ENCODE results near the gene NUDC.
"Not testable (repeated sequence)": the region's sequence is repeated elsewhere in the genome, so short reads cannot be mapped to it uniquely, and the experiment has no call there.

Gene NUDC

GRCh38 chr1:26921540-26922430 lies at the start of gene NUDC:
Gene NUDC, plus strand, starts transcription at chr1:26921743. Its CDS starts 106 bp downstream, at chr1:26921849.
- peak; percentile 99 for DNase-seq (ENCODE audit: low spot score)

DNA sequence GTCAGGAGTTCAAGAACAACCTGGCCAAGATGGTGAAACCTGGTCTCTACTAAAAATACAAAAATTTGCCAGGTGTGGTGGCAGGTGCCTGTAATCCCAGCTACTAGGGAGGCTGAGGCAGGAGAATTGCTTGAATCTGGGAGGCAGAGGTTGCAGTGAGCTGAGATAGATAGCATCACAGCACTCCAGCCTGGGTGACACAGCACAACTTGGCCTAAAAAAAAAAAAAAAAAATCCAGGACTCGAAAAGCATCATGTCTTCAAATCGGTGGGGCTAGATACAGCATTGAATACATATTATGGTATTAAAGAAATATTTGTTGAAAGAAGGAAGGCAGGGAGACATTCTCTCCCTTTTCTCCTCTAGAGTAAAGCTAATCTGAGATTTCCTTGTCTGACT lies 48.4 kb upstream of the NUDC start:
- DNase-seq (ENCODE audit: low spot score), result not testable (repeated sequence)

GRCh38 chr1:26874896-26875295 lies 46.6 kb upstream of the NUDC start:
- DNase-seq (ENCODE audit: low spot score), result no peak

GRCh38 chr1:26877326-26877725 lies 44.2 kb upstream of the NUDC start:
- DNase-seq (ENCODE audit: low spot score), result no peak

- no peak for DNase-seq (ENCODE audit: low spot score)
Measured at GRCh38 chr1:26879793-26880192, 41.8 kb upstream of the NUDC start.

- not testable (repeated sequence) for DNase-seq (ENCODE audit: low spot score)
Measured at GRCh38 chr1:26881611-26882010, 39.9 kb upstream of the NUDC start.

- no peak for DNase-seq (ENCODE audit: low spot score)
Measured at GRCh38 chr1:26882696-26883463, 38.7 kb upstream of the NUDC start.

GRCh38 chr1:26887125-26887524 lies 34.4 kb upstream of the NUDC start:
- peak; percentile 52 for DNase-seq (ENCODE audit: low spot score)

DNA sequence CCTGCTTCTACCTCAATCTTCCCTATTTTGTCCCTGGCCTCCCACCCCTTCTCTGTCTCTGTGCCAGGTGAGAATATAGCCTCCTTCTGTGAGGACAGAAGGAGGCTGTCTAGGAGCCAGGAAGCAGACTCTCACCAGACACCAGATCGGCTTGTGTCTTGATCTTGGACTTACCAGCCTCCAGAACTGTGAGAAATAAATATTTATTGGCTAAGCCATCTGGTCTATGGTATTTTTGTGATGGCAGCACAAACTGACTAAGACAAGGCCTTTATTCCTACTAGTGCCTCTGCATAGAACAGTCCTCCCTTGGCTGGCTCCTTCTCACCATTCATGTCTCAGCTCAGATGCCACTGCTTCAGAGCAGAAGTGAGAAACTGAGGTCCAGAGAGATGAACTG lies 33.3 kb upstream of the NUDC start:
- no peak for DNase-seq (ENCODE audit: low spot score)

DNA sequence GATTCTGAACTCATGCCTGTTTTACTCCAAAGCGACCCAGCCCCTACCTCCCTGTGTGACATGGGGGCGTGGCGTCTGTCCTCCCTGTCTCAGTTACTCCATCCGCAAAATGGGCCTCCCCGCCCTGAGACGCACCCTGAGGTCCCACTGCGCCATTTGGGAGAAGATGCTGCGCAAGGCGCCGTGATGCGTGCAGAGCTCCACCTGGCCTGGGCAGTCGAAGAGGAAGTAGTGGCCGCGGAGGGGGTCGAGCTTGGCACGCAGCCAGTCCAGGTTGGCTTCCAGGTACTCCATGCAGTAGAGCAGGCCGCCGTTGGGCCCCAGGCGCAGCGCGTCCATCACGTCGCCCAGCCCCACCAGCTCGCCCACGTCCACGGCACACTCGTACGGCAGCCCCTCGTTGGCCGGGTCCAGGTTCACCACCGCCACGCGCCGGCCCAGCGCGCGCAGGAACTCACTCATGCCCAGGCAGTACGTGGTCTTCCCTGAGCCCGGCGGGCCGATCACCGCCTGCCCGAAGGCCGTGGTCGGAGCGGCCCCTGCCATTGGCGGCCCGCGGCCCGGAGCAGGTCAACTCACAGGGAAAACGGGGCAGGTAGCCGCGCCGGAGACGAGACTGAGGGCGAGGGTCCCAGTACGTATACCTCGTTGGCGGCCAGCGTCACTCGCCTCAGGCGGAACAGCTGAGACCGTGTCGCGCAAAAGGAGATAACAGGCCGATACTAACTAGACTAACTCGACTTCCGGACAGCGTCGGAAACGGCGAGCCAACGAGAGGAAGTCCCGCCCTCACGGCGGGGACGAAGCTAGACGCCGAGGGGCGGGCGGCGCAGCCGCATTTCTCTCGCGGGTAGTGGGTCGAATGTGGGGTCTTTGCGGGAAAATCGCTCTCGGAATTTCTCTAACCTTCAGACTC lies 31.7 kb upstream of the NUDC start, which contains the start of gene GPN2:
TSS of gene GPN2 (minus strand) at position 733 of the 916 bp plus-strand sequence. CDS start at position 546, 187 bp downstream.
- peak; percentile 93 for DNase-seq (ENCODE audit: low spot score)

- no peak for DNase-seq (ENCODE audit: low spot score)
Measured at GRCh38 chr1:26890467-26890796, 31.1 kb upstream of the NUDC start.

DNA sequence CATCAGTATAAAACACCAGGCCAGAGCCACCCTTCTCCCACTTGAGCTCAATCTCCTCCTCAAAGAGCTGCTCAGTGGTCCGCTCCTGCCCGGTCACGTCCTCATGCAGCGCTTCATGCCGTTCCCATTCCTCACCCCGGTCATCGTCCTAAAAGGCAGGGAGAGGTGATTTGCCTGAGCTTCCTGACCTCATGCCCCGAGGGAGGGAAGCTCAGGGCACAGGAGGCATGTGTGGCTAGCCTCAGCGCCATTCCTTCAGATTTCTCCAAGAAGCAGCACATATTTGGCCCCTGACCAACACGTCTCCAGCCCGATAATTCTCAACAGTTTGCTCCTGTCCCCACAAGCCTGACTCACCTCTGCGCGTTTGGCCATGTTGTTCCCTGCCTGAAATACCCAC lies 27.3 kb upstream of the NUDC start:
- DNase-seq (ENCODE audit: low spot score), result no peak

DNA sequence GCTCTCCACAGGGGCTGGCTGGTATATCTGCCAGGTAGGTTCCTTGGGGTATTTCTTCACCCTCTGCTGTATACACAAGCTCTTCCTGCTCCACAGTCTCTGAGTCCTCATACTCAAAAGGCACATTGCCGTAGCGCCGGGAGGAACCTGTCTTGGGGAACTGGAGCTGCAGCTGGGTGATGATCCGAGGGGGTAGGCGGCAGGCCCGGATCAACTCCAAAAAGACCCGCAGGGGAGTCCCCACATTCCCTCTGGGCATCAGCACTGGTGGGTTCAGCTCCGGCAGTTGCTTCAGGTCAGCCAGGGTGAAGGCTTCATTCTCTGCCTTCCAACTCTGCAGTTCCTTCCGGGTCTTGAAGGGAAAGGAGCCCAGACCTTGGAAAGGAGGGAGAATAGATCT lies 24.2 kb upstream of the NUDC start:
- DNase-seq (ENCODE audit: low spot score), result no peak

GRCh38 chr1:26900001-26900814 lies 21.3 kb upstream of the NUDC start, which contains the start of gene GPATCH3:
Gene GPATCH3, minus strand, starts transcription at chr1:26900467. Its CDS starts 25 bp downstream, at chr1:26900442.
- DNase-seq (ENCODE audit: low spot score), result peak; percentile 95

DNA sequence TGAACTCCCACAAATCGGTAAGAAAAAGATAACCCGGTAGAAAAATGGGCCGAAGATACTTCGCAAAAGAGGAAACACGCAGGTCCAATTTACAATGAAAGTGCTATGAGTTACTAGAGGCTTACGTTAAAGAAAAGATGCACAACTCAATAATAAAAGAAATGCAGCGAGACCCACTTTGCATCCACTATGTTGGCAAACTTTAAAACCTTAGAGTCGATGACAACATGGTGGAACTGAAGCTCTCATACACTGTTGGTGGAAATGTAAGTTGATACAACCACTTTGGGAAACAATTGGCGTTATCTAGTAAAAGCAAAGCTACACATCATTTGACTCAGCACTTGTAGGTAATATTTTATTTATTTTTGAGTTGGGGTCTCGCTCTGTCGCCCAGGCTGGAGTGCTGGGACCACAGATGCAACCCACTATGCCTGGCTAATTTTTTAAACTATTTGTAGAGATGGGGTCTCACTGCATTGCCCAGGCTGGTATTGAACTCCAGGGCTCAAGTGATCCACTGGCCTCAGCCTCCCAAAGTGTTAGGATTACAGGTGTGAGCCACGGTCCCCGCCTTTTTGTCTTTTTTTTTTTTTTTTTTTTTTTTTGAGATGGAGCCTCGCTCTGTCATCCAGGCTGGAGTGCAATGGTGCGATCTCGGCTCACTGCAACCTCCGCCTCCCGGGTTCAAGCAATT lies 20.6 kb upstream of the NUDC start:
- no peak for DNase-seq (ENCODE audit: low spot score)

GRCh38 chr1:26907071-26907917 lies 14.2 kb upstream of the NUDC start:
- DNase-seq (ENCODE audit: low spot score), result peak; percentile 92

- DNase-seq (ENCODE audit: low spot score), result no peak
Measured at GRCh38 chr1:26909951-26910342, 11.6 kb upstream of the NUDC start.

GRCh38 chr1:26910343-26911160 lies 11.0 kb upstream of the NUDC start:
- DNase-seq (ENCODE audit: low spot score), result no peak

All from AG20443 (cell line).